Ammon's horn (tissue), 1 donor: ENCODE results near the gene CCDC47.
A peak's percentile ranks its signal among the peaks of the same experiment; 100 is the strongest.

ENCODE experiments used
- DNase-seq: peaks from one replicate; pipeline ENCODE4 v3.0.0-alpha.2; 2016; ENCODE audit warnings: low spot score

Gene CCDC47

GRCh38 chr17:63783522-63783921 is 10.1 kb upstream of the CCDC47 start:
- no peak for DNase-seq

- no peak for DNase-seq
Observed at GRCh38 chr17:63780928-63781327, 7.5 kb upstream of the CCDC47 start.

- no peak for DNase-seq
Observed at GRCh38 chr17:63780507-63780906, 7.1 kb upstream of the CCDC47 start.

GRCh38 chr17:63775420-63775819 is 2.0 kb upstream of the CCDC47 start:
- no peak for DNase-seq

- DNase-seq = no peak
Observed at GRCh38 chr17:63774969-63775265, 1.5 kb upstream of the CCDC47 start.

GRCh38 chr17:63774141-63774968 is 958 bp upstream of the CCDC47 start, which contains the start of gene DDX42:
Gene DDX42 (plus strand): TSS chr17:63774170. CDS start chr17:63787050, 12,880 bp downstream.
- no peak for DNase-seq

- DNase-seq = peak; percentile 7
Observed at GRCh38 chr17:63772801-63773271, 561 bp downstream of the CCDC47 start.

GRCh38 chr17:63768433-63768832 is 5.0 kb downstream of the CCDC47 start:
- DNase-seq = no peak

GRCh38 chr17:63766754-63767153 is 6.6 kb downstream of the CCDC47 start:
- no peak for DNase-seq

- DNase-seq = peak; percentile 62
Observed at GRCh38 chr17:63764716-63765115, 8.7 kb downstream of the CCDC47 start.

GRCh38 chr17:63762161-63763078 is 11.0 kb downstream of the CCDC47 start:
- DNase-seq = no peak

GRCh38 chr17:63760771-63761539 is 12.4 kb downstream of the CCDC47 start:
- no peak for DNase-seq

GRCh38 chr17:63758428-63758827 is 15.0 kb downstream of the CCDC47 start:
- no peak for DNase-seq

- no peak for DNase-seq
Observed at GRCh38 chr17:63754046-63754445, 19.4 kb downstream of the CCDC47 start.

- no peak for DNase-seq
Observed at GRCh38 chr17:63753215-63753614, 20.2 kb downstream of the CCDC47 start.

GRCh38 chr17:63752707-63753106 is 20.7 kb downstream of the CCDC47 start:
- no peak for DNase-seq

GRCh38 chr17:63751806-63752205 is 21.6 kb downstream of the CCDC47 start:
- DNase-seq = peak; percentile 47

- DNase-seq = peak; percentile 98
Observed at GRCh38 chr17:63741408-63742173, 31.8 kb downstream of the CCDC47 start, which contains the start of gene STRADA. Gene STRADA (minus strand): TSS chr17:63741799. CDS start chr17:63728369, 13,430 bp downstream.

- DNase-seq = no peak
Observed at GRCh38 chr17:63741143-63741407, 32.3 kb downstream of the CCDC47 start.

GRCh38 chr17:63740464-63741142 is 32.8 kb downstream of the CCDC47 start:
- no peak for DNase-seq

GRCh38 chr17:63735691-63736090 is 37.7 kb downstream of the CCDC47 start:
- DNase-seq = no peak
